ENCODE measurements around the gene GREM2.

Gene GREM2

DNA sequence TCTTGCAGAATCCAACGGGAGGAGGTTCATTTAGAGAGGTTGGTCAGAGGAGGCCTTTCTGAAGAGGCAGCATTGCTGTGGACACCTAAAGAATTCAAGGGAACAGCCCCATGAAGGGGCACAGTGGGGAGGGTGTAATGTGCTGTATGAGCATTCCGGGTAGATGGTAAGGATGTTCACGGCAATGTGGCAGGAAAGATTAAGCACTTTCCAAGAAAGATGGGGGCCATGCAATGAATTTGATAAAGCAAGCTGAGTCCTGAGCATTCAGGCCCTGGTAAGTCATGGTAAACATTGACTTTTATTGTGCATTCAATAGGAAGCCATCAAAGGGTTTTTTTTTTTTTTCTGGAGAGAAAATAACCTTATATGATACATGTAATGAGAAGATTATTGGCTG, 166.6 kb downstream of the GREM2 start:
- no peak for DNase-seq (ENCODE audit: low spot score)

DNA sequence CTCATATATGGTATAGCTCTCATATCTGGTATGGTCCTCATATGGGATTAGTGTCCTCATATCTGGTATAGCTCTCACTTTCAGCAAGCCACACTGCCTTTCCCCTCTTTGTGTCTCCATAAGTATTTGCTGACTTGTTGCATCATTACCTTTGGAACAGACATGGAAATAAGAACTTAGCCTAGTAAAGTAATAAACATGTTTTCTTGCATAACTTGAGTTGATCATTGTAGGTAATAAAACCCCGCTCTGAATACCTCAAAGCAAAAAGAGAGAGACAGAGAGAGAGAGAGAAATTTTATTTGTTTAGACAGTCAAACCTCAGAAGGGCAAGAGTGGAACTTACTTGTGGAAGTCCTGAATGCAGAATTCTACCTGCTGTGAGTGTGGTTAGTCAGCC, 170.3 kb downstream of the GREM2 start:
- DNase-seq (ENCODE audit: low spot score), result no peak

Measured in putamen (tissue), 1 donor.